GM12875 (cell line): ENCODE measurements around the gene KCNJ8.

Source experiments
- H3K4me3 ChIP-seq: one replicate; pipeline ENCODE4 v1.5.1; 2011; ENCODE audit warnings: low read depth, low read length, control low read depth
- TF ChIP-seq, protein P1 (sequence below): IDR thresholded peaks from 2 replicates; pipeline ENCODE4 v1.5.1; 2011; ENCODE audit warnings: low read depth, mild to moderate bottlenecking, control low read depth, inconsistent platforms, low read length, moderate library complexity, borderline replicate concordance; ENCODE audit not compliant: insufficient read depth

Gene KCNJ8

DNA sequence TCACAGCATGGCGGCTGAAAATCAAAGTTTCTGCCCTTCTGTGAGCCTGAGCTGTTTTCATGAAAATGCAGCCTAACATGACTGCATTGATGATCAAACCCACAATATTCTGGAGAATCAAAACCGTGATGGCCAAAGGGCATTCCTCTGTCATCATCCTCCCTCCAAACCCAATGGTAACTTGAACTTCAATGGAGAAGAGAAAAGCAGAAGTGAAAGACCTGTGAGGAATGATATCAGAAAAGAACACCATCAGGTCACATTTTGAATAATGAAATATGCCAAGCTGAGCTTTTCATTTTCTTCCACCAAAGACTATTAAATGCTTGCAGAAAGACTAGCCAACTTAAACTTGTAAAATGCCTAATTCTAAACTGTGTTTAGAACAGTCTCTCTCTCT, 8.1 kb downstream of the KCNJ8 start:
- TF ChIP-seq, protein P1, sequence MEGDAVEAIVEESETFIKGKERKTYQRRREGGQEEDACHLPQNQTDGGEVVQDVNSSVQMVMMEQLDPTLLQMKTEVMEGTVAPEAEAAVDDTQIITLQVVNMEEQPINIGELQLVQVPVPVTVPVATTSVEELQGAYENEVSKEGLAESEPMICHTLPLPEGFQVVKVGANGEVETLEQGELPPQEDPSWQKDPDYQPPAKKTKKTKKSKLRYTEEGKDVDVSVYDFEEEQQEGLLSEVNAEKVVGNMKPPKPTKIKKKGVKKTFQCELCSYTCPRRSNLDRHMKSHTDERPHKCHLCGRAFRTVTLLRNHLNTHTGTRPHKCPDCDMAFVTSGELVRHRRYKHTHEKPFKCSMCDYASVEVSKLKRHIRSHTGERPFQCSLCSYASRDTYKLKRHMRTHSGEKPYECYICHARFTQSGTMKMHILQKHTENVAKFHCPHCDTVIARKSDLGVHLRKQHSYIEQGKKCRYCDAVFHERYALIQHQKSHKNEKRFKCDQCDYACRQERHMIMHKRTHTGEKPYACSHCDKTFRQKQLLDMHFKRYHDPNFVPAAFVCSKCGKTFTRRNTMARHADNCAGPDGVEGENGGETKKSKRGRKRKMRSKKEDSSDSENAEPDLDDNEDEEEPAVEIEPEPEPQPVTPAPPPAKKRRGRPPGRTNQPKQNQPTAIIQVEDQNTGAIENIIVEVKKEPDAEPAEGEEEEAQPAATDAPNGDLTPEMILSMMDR = no peak
- no peak overlapping the region for H3K4me3 ChIP-seq

DNA sequence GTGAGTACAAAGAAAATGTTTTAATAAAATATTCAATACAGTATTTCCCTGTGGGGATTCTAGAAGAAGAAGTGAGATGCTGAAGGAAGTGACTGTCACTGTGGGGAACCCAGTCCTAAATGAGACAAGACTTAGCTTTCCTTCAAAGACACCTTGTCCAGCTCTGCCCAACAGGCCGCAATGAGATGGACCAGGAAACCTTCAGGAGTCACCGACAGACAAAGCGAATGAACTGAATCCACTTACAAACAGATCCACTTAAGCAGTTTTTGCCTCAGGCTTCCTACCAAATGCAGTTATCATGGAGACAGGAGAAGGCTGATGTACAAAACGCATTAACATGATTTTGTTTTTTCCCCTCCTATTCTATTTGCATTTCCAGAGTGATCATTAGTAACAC, 9.6 kb downstream of the KCNJ8 start:
- no peak overlapping the region for H3K4me3 ChIP-seq
- TF ChIP-seq, protein P1 = no peak

DNA sequence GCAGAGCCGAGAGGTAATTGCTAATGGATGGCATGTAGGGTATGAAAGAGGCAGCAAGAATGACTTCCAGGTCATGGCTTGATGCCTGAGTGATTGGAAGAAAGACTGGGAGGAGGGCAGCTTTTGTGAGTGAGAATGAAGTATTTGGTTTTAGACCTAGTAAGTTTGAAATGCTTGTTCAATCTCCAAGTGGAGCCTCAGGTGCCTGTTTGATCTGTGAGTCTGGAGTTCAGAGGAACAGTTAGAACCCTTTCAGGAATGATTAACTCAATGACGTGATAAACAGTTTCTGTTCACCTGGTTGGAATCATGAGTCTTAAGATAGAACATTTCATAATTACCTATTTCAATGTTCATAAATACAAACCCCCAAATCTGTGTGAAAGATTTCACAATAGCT, 10.4 kb downstream of the KCNJ8 start:
- TF ChIP-seq, protein P1 = no peak
- H3K4me3 ChIP-seq = no peak overlapping the region

DNA sequence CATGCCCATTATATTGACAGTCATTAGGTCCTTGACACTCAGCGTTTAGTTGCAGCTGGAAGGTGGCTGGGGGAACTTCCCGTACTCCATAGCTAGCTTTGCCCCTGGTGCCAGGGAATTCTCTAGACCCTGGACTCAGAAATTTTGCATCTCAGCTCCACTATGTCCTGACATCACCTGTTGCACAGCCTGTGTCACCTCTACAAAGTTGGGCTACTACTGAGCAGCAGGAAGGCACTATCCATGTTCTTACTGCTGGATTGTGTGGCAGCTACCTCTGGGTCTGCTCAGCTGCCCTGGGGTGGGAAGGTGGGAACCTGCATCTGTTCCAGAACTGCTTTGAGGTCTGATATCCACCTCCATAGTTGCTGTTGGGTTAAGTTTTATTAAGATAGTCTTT, 11.0 kb downstream of the KCNJ8 start:
- TF ChIP-seq, protein P1 = no peak
- no peak overlapping the region for H3K4me3 ChIP-seq

DNA sequence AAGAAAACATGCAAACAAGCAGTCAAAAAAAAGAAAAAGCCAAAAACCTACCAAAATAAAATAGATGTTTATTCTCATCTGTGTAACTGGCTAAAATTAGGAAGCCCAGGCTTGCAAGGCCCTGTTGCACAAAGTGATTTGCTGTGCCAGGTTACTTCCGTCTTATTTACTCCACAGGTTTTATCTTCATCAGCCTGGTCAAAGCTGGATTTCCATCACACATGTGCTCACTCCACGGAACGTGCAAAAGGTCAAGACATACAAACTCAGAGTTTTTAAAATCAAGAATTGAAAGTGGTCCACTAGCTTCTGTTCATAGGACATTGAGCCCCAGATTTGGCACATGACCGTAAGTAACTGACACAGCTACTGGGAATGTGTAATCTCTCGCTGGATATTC, 14.8 kb downstream of the KCNJ8 start:
- TF ChIP-seq, protein P1 = no peak

DNA sequence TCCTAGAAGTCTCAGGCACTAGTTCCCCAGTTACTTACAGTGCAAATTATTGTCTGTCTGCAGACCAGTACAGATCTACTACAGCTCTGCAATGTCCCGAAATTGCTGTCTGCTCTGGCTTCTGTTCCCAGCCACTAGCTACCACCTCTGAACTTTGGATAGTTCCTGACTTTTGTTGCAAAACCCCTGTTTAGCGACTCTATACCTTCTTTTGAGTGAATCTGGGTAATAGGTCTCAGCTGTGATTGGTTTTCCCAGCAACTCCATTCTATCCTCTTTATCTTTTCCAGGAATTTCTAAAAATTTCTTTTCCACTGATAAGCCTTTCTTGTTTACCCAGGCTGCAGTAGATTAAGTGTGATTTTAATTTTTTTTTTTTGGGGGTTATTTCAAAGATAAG, 16.8 kb downstream of the KCNJ8 start:
- H3K4me3 ChIP-seq = no peak overlapping the region
- TF ChIP-seq, protein P1 = no peak

More for the DNA sequence above, 14.8 kb downstream of the KCNJ8 start:
- H3K4me3 ChIP-seq = no peak overlapping the region

DNA sequence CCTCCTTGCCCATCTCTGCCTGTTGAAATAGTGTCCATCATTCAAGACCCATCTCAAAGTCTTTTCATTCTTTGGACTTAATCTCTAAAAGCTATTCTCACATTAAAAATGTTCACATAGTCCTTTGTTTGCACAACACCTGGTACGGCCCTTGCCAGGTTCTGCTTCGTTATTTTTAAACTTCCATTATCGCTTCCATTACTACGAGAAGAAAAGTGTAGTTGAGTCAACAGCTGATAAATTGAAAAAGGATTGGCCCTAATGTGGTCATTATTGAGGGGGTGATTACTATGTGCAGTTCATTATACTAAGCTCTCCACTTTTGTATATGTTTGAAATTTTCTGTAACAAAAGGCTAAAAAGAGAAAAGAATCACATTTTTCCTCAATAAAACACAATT, 17.8 kb downstream of the KCNJ8 start:
- TF ChIP-seq, protein P1 = no peak
- H3K4me3 ChIP-seq = no peak overlapping the region
